Gastroesophageal sphincter (tissue), 3 donors: ENCODE results near the gene ATP1B3.

Source experiments
- EP300 ChIP-seq: sonication (generic); formaldehyde crosslinking; IDR thresholded peaks from one replicate; pipeline ENCODE4 v1.6.1; 2017; ENCODE audit warnings: antibody characterized with exemption, mild to moderate bottlenecking
- POLR2AphosphoS5 ChIP-seq: sonication (generic); formaldehyde crosslinking; IDR thresholded peaks from one replicate; pipeline ENCODE4 v1.6.1; 2017; ENCODE audit warnings: antibody characterized with exemption
- TF ChIP-seq, protein P1 (sequence below), 4 experiments: fragments of 200-600 bp in 2 of 4; fragments of 450-650 bp in 2 of 4; sonication (generic) in 1 of 4; IDR thresholded peaks; one replicate each; pipeline ENCODE4 v1.5.1; 2017 to 2019; ENCODE audit warnings: antibody characterized with exemption in 4 of 4, mild to moderate bottlenecking in 2 of 4, moderate library complexity in 2 of 4

DNA sequence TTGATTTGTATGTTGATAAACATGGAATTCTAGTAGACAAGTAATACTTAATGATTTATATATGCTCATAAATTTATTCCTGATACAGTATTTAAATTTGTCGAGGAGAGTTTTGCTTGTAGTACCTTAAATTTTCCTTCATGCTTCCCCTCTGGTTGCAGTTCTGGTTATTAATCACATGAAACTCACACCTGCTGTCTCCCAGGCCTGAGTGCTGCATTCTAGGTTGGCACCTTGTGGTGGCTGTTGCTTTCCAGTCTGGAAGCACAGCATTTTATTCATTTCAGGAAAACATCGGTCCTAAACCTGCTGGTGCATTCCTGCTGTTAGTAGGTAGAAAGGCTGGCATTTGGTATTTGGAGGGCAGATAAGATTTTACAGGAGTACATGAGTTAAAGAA, 44.9 kb downstream of the ATP1B3 start:
- TF ChIP-seq, protein P1, sequence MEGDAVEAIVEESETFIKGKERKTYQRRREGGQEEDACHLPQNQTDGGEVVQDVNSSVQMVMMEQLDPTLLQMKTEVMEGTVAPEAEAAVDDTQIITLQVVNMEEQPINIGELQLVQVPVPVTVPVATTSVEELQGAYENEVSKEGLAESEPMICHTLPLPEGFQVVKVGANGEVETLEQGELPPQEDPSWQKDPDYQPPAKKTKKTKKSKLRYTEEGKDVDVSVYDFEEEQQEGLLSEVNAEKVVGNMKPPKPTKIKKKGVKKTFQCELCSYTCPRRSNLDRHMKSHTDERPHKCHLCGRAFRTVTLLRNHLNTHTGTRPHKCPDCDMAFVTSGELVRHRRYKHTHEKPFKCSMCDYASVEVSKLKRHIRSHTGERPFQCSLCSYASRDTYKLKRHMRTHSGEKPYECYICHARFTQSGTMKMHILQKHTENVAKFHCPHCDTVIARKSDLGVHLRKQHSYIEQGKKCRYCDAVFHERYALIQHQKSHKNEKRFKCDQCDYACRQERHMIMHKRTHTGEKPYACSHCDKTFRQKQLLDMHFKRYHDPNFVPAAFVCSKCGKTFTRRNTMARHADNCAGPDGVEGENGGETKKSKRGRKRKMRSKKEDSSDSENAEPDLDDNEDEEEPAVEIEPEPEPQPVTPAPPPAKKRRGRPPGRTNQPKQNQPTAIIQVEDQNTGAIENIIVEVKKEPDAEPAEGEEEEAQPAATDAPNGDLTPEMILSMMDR (IDR thresholded peaks at IDR 0.05) = no peak
- TF ChIP-seq POLR2AphosphoS5 (no peak), EP300 (no peak)
